HCT116 (cell line): ENCODE results near the gene TMEM212. TPM values are rescaled to one million over a fixed set of nuclear protein-coding genes. Genes with fewer than 3 reads are reported as not detected.
A peak's percentile ranks its signal among the peaks of the same experiment; 100 is the strongest.

Experiments used
- ATAC-seq: fragments of 200-7000 bp; cut with Tn5 transposase; 2 replicates; pipeline ENCODE4 v1.9.1; 2020; ENCODE audit warnings: mild to moderate bottlenecking, moderate library complexity
- BruUV-seq: library from RNA; stranded (reverse); fragments of 400-500 nt; replicated peaks from 2 replicates; lab custom pipeline; 2021; lab: Mats Ljungman, UMichigan
- CTCF ChIA-PET: fragments of 300-600 bp; sonication (Branson Sonifier 250); formaldehyde crosslinking; loops from one replicate; lab custom pipeline; 2021; ENCODE audit warnings: antibody characterized with exemption; lab: Charles Lee
- POLR2A ChIA-PET: fragments of 300-600, 350-600 bp; sonication (Branson Sonifier 250); formaldehyde crosslinking; loops from one replicate; lab custom pipeline; 2021; ENCODE audit warnings: antibody characterized with exemption; lab: Charles Lee
- RAD21 ChIA-PET, 2 experiments: fragments of 300-600 bp; sonication (Branson Sonifier 250); formaldehyde crosslinking; loops; one replicate each; lab custom pipeline; 2023; ENCODE audit warnings: low total read pairs in 2 of 2; ENCODE audit not compliant: uncharacterized antibody in 2 of 2, unreplicated experiment in 2 of 2, low non-redundant PET in 1 of 2; lab: Charles Lee
- DNase-seq: peaks from one replicate; pipeline ENCODE4 v3.0.0-alpha.2; 2010; ENCODE audit warnings: low read depth, low spot score
- H2AFZ ChIP-seq: fragments of 200-600 bp; shearing (Covaris generic), sonication (generic); 2 replicates; pipeline ENCODE4 v1.6.1; 2017; ENCODE audit warnings: low read depth, mixed run types, mixed read lengths, antibody characterized with exemption, low read length; ENCODE audit not compliant: poor library complexity, severe bottlenecking
- H3K27ac ChIP-seq: 2 replicates; pipeline ENCODE4 v1.5.1; 2012; ENCODE audit warnings: low read depth, low read length
- H3K27me3 ChIP-seq: fragments of 200-600 bp; sonication (generic); 2 replicates; pipeline ENCODE4 v1.6.1; 2016; ENCODE audit warnings: mixed run types, low read length, mixed read lengths; ENCODE audit not compliant: insufficient read depth
- H3K36me3 ChIP-seq, 2 experiments: fragments of 200-500 bp in 1 of 2; fragments of 200-600 bp in 1 of 2; sonication (Bioruptor generic) in 1 of 2; sonication (generic) in 1 of 2; 2 replicates each; pipeline versions ENCODE4 v1.5.1 to v1.6.1; 2014 to 2016; ENCODE audit warnings: low read length in 2 of 2, inconsistent platforms in 1 of 2, mixed read lengths in 1 of 2, mixed run types in 1 of 2; ENCODE audit not compliant: insufficient read depth in 2 of 2, control insufficient read depth in 1 of 2
- H3K4me1 ChIP-seq, 2 experiments: fragments of 200-600 bp in 1 of 2; sonication (generic) in 1 of 2; 2 replicates each; pipeline versions ENCODE4 v1.5.1 to v1.6.1; 2012 to 2017; ENCODE audit warnings: low read length in 2 of 2, inconsistent platforms in 1 of 2, mild to moderate bottlenecking in 1 of 2, mixed read lengths in 1 of 2, mixed run types in 1 of 2, moderate library complexity in 1 of 2; ENCODE audit not compliant: insufficient read depth in 2 of 2, control insufficient read depth in 1 of 2
- H3K4me2 ChIP-seq: fragments of 200-600 bp; sonication (generic); 2 replicates; pipeline ENCODE4 v1.6.1; 2017; ENCODE audit warnings: mixed run types, low read length, mixed read lengths
- H3K4me3 ChIP-seq, 2 experiments: fragments of 200-600 bp in 1 of 2; sonication (generic) in 1 of 2; replicated peaks in 1 of 2; 2 replicates each; pipeline ENCODE4 v1.5.1; 2011 to 2016; ENCODE audit warnings: low read length in 2 of 2, control low read depth in 1 of 2, low read depth in 1 of 2, mild to moderate bottlenecking in 1 of 2, mixed read lengths in 1 of 2, mixed run types in 1 of 2
- H3K79me2 ChIP-seq: fragments of 200-600 bp; sonication (generic); 2 replicates; pipeline ENCODE4 v1.6.1; 2017; ENCODE audit warnings: mild to moderate bottlenecking, mixed run types, low read length, moderate library complexity, mixed read lengths; ENCODE audit not compliant: insufficient read depth
- H3K9ac ChIP-seq: fragments of 200-600 bp; sonication (generic); 2 replicates; pipeline ENCODE4 v1.6.1; 2016; ENCODE audit warnings: low read length, mixed read lengths
- H3K9me2 ChIP-seq: fragments of 200-600 bp; sonication (generic), shearing (Covaris generic); 2 replicates; pipeline ENCODE4 v1.6.1; 2017; ENCODE audit warnings: mixed run types, mild to moderate bottlenecking, moderate library complexity; ENCODE audit not compliant: insufficient read depth
- H3K9me3 ChIP-seq, 2 experiments: fragments of 200-500 bp in 1 of 2; fragments of 200-600 bp in 1 of 2; sonication (Bioruptor generic) in 1 of 2; sonication (generic) in 1 of 2; 2 replicates each; pipeline ENCODE4 v1.6.1; 2014 to 2017; ENCODE audit warnings: low read length in 2 of 2, mixed read lengths in 2 of 2, inconsistent platforms in 1 of 2, low read depth in 1 of 2, mild to moderate bottlenecking in 1 of 2, mixed run types in 1 of 2, moderate library complexity in 1 of 2; ENCODE audit not compliant: control insufficient read depth in 1 of 2, insufficient read depth in 1 of 2
- H4K20me1 ChIP-seq: fragments of 200-600 bp; sonication (generic), shearing (Covaris generic); 2 replicates; pipeline ENCODE4 v1.6.1; 2017; ENCODE audit warnings: mixed run types, mild to moderate bottlenecking, moderate library complexity; ENCODE audit not compliant: insufficient read depth
- ATF3 ChIP-seq: IDR thresholded peaks from 2 replicates; pipeline ENCODE4 v1.6.1; 2012
- CBX3 ChIP-seq: IDR thresholded peaks from 2 replicates; pipeline ENCODE4 v1.6.1; 2012; ENCODE audit warnings: low read depth
- EGR1 ChIP-seq: IDR thresholded peaks from 2 replicates; pipeline ENCODE4 v1.6.1; 2012; ENCODE audit warnings: low read depth
- EZH2 ChIP-seq: fragments of 200-600 bp; sonication (generic); IDR thresholded peaks from 2 replicates; pipeline ENCODE4 v1.6.1; 2017; ENCODE audit warnings: antibody characterized with exemption, mixed run types
- FOSL1 ChIP-seq: IDR thresholded peaks from 2 replicates; pipeline ENCODE4 v1.6.1; 2012; ENCODE audit warnings: low read depth
- SRF ChIP-seq: IDR thresholded peaks from 2 replicates; pipeline ENCODE4 v1.6.1; 2012; ENCODE audit warnings: low read depth
- TCF7L2 ChIP-seq: IDR thresholded peaks from 2 replicates; pipeline ENCODE4 v1.7.0; 2011; ENCODE audit warnings: borderline replicate concordance, inconsistent platforms; ENCODE audit not compliant: insufficient read depth, insufficient read length; ENCODE audit errors: extremely low read depth
- YY1 ChIP-seq: IDR thresholded peaks from 2 replicates; pipeline ENCODE4 v1.6.1; 2011; ENCODE audit warnings: low read length, low read depth, moderate library complexity, mild to moderate bottlenecking; ENCODE audit not compliant: insufficient replicate concordance; ENCODE audit errors: extremely low read depth
- intact Hi-C: fragments of 100-400 bp; cut with micrococcal nuclease; formaldehyde crosslinking; loops from 2 replicates; pipeline ENCODE4 v1.10.0; 2022
- total RNA-seq: library from RNA; stranded (reverse); gene quantifications from one replicate; pipeline ENCODE4 v1.2.1, GENCODE V29; 2021; ENCODE audit not compliant: unreplicated experiment

Gene TMEM212
- total RNA-seq, 1 experiment from 2014 or later: not detected

- ChIA-PET CTCF (interaction anchor here (0.7 to 2.6 kb wide), 19 partner anchors 8 to 878 kb away, joined by 3 to 19 read pairs (median 3); partner anchors contain the start of gene TMEM212), POLR2A (no interaction called here)
- no peaks in the 10 kb centered on the region for H3K36me3 ChIP-seq
- H3K9me2 ChIP-seq: no peaks in the 10 kb centered on the region
- peaks cover 3 to 8% of the 10 kb centered on the region in 2 experiments; a peak in 2 of 4 replicates for H3K4me1 ChIP-seq
- no peaks in the 10 kb centered on the region for H3K27me3 ChIP-seq
- no TSS peak for BruUV-seq
- H2AFZ ChIP-seq: peak overlapping the region; percentile 60
- no peak overlapping the region for H3K4me3 ChIP-seq
- intact Hi-C loops: loop anchor here (5.0 to 10.0 kb wide), 2 partner anchors 270 to 647 kb away; no protein-coding TSS in a partner anchor
- no peaks in the 10 kb centered on the region for H4K20me1 ChIP-seq
- no peak overlapping the region for H3K9ac ChIP-seq
- H3K79me2 ChIP-seq: no peaks in the 10 kb centered on the region
- H3K4me2 ChIP-seq: no peak overlapping the region
- DNase-seq: no peak
- H3K9me3 ChIP-seq: no peaks in the 10 kb centered on the region
- TF ChIP-seq ATF3 (no peak), EGR1 (no peak), YY1 (no peak), TCF7L2 (no peak)
- TF ChIP-seq, all 23 proteins: peak for 0
- no peak overlapping the region for H3K27ac ChIP-seq
- ATAC-seq: no peak
- RAD21 ChIA-PET: interaction anchor here (0.6 to 1.3 kb wide), 5 partner anchors 62 to 873 kb away, joined by 3 to 5 read pairs (median 3); no protein-coding TSS in a partner anchor
Observed at GRCh38 chr3:171834461-171834801, 8.7 kb upstream of the TMEM212 start.

- no peaks in the 10 kb centered on the region for H3K9me2 ChIP-seq
- H3K27ac ChIP-seq: no peak overlapping the region
- H4K20me1 ChIP-seq: no peaks in the 10 kb centered on the region
- H3K4me3 ChIP-seq: no peak overlapping the region
- RAD21 ChIA-PET: interaction anchor here in 1 of 2 experiments (1.3 kb wide), 1 partner anchor 873 kb away, joined by 5 read pairs; no protein-coding TSS in a partner anchor
- POLR2A ChIA-PET: no interaction called here
- CTCF ChIA-PET: interaction anchor here (1.1 to 2.6 kb wide), 6 partner anchors 62 to 879 kb away, joined by 3 to 19 read pairs (median 4); no protein-coding TSS in a partner anchor
- H3K79me2 ChIP-seq: no peaks in the 10 kb centered on the region
- no peak overlapping the region for H3K9ac ChIP-seq
- intact Hi-C loops: loop anchor here (10.0 kb wide), 1 partner anchor 270 kb away; no protein-coding TSS in a partner anchor
- no peaks in the 10 kb centered on the region for H3K9me3 ChIP-seq
- ATAC-seq: no peak
- H2AFZ ChIP-seq: peak overlapping the region; percentile 60
- DNase-seq: no peak
- no peak for TF ChIP-seq CBX3
- TF ChIP-seq SRF: no peak
- TF ChIP-seq EGR1: no peak
- TF ChIP-seq FOSL1: no peak
- TF ChIP-seq YY1: no peak
- no peak for TF ChIP-seq EZH2
- H3K36me3 ChIP-seq: no peaks in the 10 kb centered on the region
- H3K4me2 ChIP-seq: no peak overlapping the region
- no peaks in the 10 kb centered on the region for H3K27me3 ChIP-seq
- BruUV-seq: no TSS peak
- peaks cover 2 to 4% of the 10 kb centered on the region in 2 experiments; a peak in 2 of 4 replicates for H3K4me1 ChIP-seq
Observed at GRCh38 chr3:171835116-171835515, 8.0 kb upstream of the TMEM212 start.
